ENCODE results near the gene EPHA7.

GRCh38 chr6:93327857-93328256 is 91.5 kb downstream of the EPHA7 start:
- TF ChIP-seq, protein P1, sequence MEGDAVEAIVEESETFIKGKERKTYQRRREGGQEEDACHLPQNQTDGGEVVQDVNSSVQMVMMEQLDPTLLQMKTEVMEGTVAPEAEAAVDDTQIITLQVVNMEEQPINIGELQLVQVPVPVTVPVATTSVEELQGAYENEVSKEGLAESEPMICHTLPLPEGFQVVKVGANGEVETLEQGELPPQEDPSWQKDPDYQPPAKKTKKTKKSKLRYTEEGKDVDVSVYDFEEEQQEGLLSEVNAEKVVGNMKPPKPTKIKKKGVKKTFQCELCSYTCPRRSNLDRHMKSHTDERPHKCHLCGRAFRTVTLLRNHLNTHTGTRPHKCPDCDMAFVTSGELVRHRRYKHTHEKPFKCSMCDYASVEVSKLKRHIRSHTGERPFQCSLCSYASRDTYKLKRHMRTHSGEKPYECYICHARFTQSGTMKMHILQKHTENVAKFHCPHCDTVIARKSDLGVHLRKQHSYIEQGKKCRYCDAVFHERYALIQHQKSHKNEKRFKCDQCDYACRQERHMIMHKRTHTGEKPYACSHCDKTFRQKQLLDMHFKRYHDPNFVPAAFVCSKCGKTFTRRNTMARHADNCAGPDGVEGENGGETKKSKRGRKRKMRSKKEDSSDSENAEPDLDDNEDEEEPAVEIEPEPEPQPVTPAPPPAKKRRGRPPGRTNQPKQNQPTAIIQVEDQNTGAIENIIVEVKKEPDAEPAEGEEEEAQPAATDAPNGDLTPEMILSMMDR (IDR thresholded peaks at IDR 0.05), result no peak
- no peak for TF ChIP-seq POLR2A (IDR thresholded peaks at IDR 0.05)

All from thyroid gland (tissue), 4 donors.